OCI-LY7 (cell line): Measurements from ENCODE around the gene CCDC127. TPM values are rescaled to one million over a fixed set of nuclear protein-coding genes. Genes with fewer than 3 reads are reported as not detected.

Experiments
- BruUV-seq: library from RNA; stranded (reverse); fragments of 400-500 nt; replicated peaks from 2 replicates; lab custom pipeline; 2021; lab: Mats Ljungman, UMichigan
- CTCF ChIA-PET: fragments of 300-600 bp; sonication (Branson Sonifier 250); formaldehyde crosslinking; loops from one replicate; lab custom pipeline; 2022; ENCODE audit warnings: antibody characterized with exemption; ENCODE audit not compliant: unreplicated experiment; lab: Charles Lee
- POLR2A ChIA-PET: fragments of 300-600 bp; sonication (Branson Sonifier 250); formaldehyde crosslinking; loops from one replicate; lab custom pipeline; 2022; ENCODE audit warnings: antibody characterized with exemption; lab: Charles Lee
- DNase-seq: peaks from one replicate; pipeline ENCODE4 v3.0.0-alpha.2; 2015; ENCODE audit warnings: low spot score
- H2AFZ ChIP-seq: fragments of 200-600 bp; sonication (generic), shearing (Covaris generic); 2 replicates; pipeline ENCODE4 v1.6.1; 2014; ENCODE audit warnings: mild to moderate bottlenecking, antibody characterized with exemption, low read length, moderate library complexity
- H3K27ac ChIP-seq: fragments of 200-600 bp; sonication (generic); 2 replicates; pipeline ENCODE4 v1.5.1; 2014; ENCODE audit warnings: mixed run types, low read depth, mild to moderate bottlenecking, moderate library complexity, low read length, inconsistent platforms; ENCODE audit not compliant: poor library complexity, severe bottlenecking
- H3K36me3 ChIP-seq: fragments of 200-600 bp; sonication (generic); 2 replicates; pipeline ENCODE4 v1.6.1; 2014; ENCODE audit warnings: mild to moderate bottlenecking, antibody characterized with exemption, low read length, moderate library complexity, mixed read lengths; ENCODE audit not compliant: insufficient read depth
- H3K4me1 ChIP-seq: fragments of 200-600 bp; sonication (generic); 2 replicates; pipeline ENCODE4 v1.5.1; 2014; ENCODE audit warnings: mild to moderate bottlenecking, low read length; ENCODE audit not compliant: insufficient read depth, poor library complexity, severe bottlenecking
- H3K4me2 ChIP-seq: fragments of 200-600 bp; sonication (generic); 2 replicates; pipeline ENCODE4 v1.6.1; 2014; ENCODE audit warnings: mild to moderate bottlenecking, low read length
- H3K4me3 ChIP-seq: fragments of 200-600 bp; sonication (generic); 2 replicates; pipeline ENCODE4 v1.5.1; 2014; ENCODE audit warnings: mild to moderate bottlenecking, low read depth, low read length; ENCODE audit not compliant: poor library complexity, severe bottlenecking
- H3K79me2 ChIP-seq: fragments of 200-600 bp; sonication (generic); 2 replicates; pipeline ENCODE4 v1.6.1; 2016; ENCODE audit warnings: low read depth, mild to moderate bottlenecking, low read length, moderate library complexity, mixed read lengths; ENCODE audit not compliant: insufficient read depth
- H3K9me2 ChIP-seq: fragments of 200-600 bp; sonication (generic); 2 replicates; pipeline ENCODE4 v1.6.1; 2016; ENCODE audit warnings: mild to moderate bottlenecking, low read length, mixed read lengths; ENCODE audit not compliant: insufficient read depth
- H3K9me3 ChIP-seq: fragments of 200-600 bp; sonication (generic); 2 replicates; pipeline ENCODE4 v1.6.1; 2014; ENCODE audit warnings: mild to moderate bottlenecking, mixed run types, low read length, mixed read lengths
- H4K20me1 ChIP-seq: fragments of 200-600 bp; sonication (generic); 2 replicates; pipeline ENCODE4 v1.6.1; 2014; ENCODE audit warnings: mild to moderate bottlenecking, antibody characterized with exemption, low read length, moderate library complexity, mixed read lengths; ENCODE audit not compliant: insufficient read depth
- CTCF ChIP-seq: fragments of 200-600 bp; sonication (generic); conservative IDR thresholded peaks from 2 replicates; pipeline ENCODE4 v1.5.1; 2014; ENCODE audit warnings: mild to moderate bottlenecking, antibody characterized with exemption, low read length, moderate library complexity, mixed read lengths
- EZH2phosphoT487 ChIP-seq: fragments of 200-600 bp; sonication (generic); IDR thresholded peaks from 2 replicates; pipeline ENCODE4 v1.6.1; 2018; ENCODE audit warnings: low read depth, borderline replicate concordance, mild to moderate bottlenecking, mixed run types, antibody characterized with exemption, low read length, moderate library complexity, mixed read lengths
- intact Hi-C: fragments of 100-400 bp; cut with micrococcal nuclease; formaldehyde crosslinking; loops from one replicate; pipeline ENCODE4 v1.10.0; 2022; ENCODE audit not compliant: unreplicated experiment
- total RNA-seq, 2 experiments: library from RNA; depleted of rRNA in 1 of 2; stranded (reverse); fragments of >200 nt in 1 of 2; shearing (Covaris generic) in 1 of 2; gene quantifications; 2 replicates each; pipeline ENCODE4 v1.2.3, GENCODE V29; 2014 to 2022

The CCDC127 gene
- total RNA-seq, 2 experiments from 2014 or later = 10.8 to 12.4 TPM

GRCh38 chr5:178110-178509, 39.8 kb downstream of the CCDC127 start:
- H3K36me3 ChIP-seq = no peaks in the 10 kb centered on the region
- H3K79me2 ChIP-seq = no peaks in the 10 kb centered on the region
- H4K20me1 ChIP-seq = no peaks in the 10 kb centered on the region
- POLR2A ChIA-PET = interaction anchor here (1.0 kb wide), 1 partner anchor 41 kb away, joined by 3 read pairs; no protein-coding TSS in a partner anchor
- no peak for DNase-seq
- H3K9me2 ChIP-seq = no peaks in the 10 kb centered on the region
- intact Hi-C loops = no loop called here
- no peak overlapping the region for H3K27ac ChIP-seq
- no peaks in the 10 kb centered on the region for H3K9me3 ChIP-seq
- no peak overlapping the region for H3K4me2 ChIP-seq
- CTCF ChIA-PET = no interaction called here
- H2AFZ ChIP-seq = no peak overlapping the region
- no peak overlapping the region for H3K4me3 ChIP-seq
- TF ChIP-seq EZH2phosphoT487 (no peak), CTCF (no peak)
- no TSS peak for BruUV-seq
- no peaks in the 10 kb centered on the region for H3K4me1 ChIP-seq

GRCh38 chr5:176296-176823, 41.6 kb downstream of the CCDC127 start:
- H3K27ac ChIP-seq = no peak overlapping the region
- POLR2A ChIA-PET = no interaction called here
- H4K20me1 ChIP-seq = no peaks in the 10 kb centered on the region
- DNase-seq = no peak
- H3K4me3 ChIP-seq = no peak overlapping the region
- CTCF ChIA-PET = no interaction called here
- no peak overlapping the region for H3K4me2 ChIP-seq
- intact Hi-C loops = no loop called here
- no TSS peak for BruUV-seq
- H3K9me3 ChIP-seq = no peaks in the 10 kb centered on the region
- no peak for TF ChIP-seq EZH2phosphoT487
- TF ChIP-seq CTCF = no peak
- H3K79me2 ChIP-seq = no peaks in the 10 kb centered on the region
- H3K4me1 ChIP-seq = no peaks in the 10 kb centered on the region
- H2AFZ ChIP-seq = no peak overlapping the region
- H3K36me3 ChIP-seq = no peaks in the 10 kb centered on the region
- H3K9me2 ChIP-seq = no peaks in the 10 kb centered on the region

GRCh38 chr5:174876-175465, 43.0 kb downstream of the CCDC127 start:
- BruUV-seq = no TSS peak
- ChIA-PET POLR2A (no interaction called here), CTCF (no interaction called here)
- H3K4me3 ChIP-seq = no peak overlapping the region
- no peaks in the 10 kb centered on the region for H3K79me2 ChIP-seq
- H3K27ac ChIP-seq = no peak overlapping the region
- no peaks in the 10 kb centered on the region for H4K20me1 ChIP-seq
- H3K9me2 ChIP-seq = no peaks in the 10 kb centered on the region
- no peak overlapping the region for H3K4me2 ChIP-seq
- TF ChIP-seq CTCF (no peak), EZH2phosphoT487 (no peak)
- H3K36me3 ChIP-seq = no peaks in the 10 kb centered on the region
- intact Hi-C loops = no loop called here
- DNase-seq = no peak
- H3K4me1 ChIP-seq = no peaks in the 10 kb centered on the region
- H2AFZ ChIP-seq = no peak overlapping the region
- no peaks in the 10 kb centered on the region for H3K9me3 ChIP-seq
